ENCODE data around the gene KCNK1.

DNA sequence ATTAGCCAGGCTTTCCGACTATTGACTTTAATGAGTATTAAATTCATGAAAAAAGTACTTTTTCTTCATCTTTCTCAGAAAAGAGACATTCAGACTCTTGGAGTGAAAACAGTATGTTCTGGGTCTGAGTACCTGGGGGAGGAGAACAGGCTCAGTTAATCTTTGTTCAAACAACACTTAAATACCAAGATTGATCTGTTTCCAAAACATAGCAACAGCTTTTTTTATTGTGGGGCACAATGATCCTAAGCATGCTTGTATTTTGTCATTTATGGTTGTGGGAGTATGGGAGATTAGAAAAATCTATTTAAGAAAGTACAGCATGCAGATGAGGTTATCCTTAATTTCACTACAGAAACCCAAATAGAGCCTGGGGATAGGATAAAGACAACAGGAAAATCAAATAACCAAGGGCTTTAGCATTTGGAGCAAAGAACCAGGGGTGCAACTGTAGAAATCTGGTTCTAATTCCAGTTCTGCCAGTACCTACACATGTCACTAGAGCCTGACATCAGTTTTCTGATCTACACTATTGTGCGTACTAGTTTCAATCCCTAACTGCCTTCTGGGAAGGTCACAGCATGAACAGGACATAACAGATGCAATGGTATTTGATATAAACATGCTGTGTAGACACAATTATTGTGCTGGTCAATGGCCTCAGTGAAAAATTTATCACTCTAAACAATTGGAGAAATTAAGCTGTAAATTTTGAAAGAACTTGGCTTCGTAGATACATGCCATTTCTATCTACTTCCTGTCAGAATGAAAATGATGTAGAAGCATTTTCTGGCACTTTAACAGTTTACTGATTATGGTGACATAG, 91.2 kb downstream of the KCNK1 start:
- TF ChIP-seq, protein P1, sequence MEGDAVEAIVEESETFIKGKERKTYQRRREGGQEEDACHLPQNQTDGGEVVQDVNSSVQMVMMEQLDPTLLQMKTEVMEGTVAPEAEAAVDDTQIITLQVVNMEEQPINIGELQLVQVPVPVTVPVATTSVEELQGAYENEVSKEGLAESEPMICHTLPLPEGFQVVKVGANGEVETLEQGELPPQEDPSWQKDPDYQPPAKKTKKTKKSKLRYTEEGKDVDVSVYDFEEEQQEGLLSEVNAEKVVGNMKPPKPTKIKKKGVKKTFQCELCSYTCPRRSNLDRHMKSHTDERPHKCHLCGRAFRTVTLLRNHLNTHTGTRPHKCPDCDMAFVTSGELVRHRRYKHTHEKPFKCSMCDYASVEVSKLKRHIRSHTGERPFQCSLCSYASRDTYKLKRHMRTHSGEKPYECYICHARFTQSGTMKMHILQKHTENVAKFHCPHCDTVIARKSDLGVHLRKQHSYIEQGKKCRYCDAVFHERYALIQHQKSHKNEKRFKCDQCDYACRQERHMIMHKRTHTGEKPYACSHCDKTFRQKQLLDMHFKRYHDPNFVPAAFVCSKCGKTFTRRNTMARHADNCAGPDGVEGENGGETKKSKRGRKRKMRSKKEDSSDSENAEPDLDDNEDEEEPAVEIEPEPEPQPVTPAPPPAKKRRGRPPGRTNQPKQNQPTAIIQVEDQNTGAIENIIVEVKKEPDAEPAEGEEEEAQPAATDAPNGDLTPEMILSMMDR (IDR thresholded peaks at IDR 0.05), result no peak
- no peak for TF ChIP-seq ZFX (IDR thresholded peaks at IDR 0.05; ENCODE audit: borderline replicate concordance)
